NT2/D1 (cell line): ENCODE measurements around the gene CCN6.

Experiments used
- SUZ12 ChIP-seq: IDR thresholded peaks from 2 replicates; pipeline ENCODE4 v1.6.1; 2011; ENCODE audit not compliant: insufficient read length, insufficient read depth; ENCODE audit errors: extremely low read depth
- ZNF274 ChIP-seq: IDR thresholded peaks from 2 replicates; pipeline ENCODE4 v1.6.1; 2011; ENCODE audit warnings: mild to moderate bottlenecking, low read depth, low read length

DNA sequence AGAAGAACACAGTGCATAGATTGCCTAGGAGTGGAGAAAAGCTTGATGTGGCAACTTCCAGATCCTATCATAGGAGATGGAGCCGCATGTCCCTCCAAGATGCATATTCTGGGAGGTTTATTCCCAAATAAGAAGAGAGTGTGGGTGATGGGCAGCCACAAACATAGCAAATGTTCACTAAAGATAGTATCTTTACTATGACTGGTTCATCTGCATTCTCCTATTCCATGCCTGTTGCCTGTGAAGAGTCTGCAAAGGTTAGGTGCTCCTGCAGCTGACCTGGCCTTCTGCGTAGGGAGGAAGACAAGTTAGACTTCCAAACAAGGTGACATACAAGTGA, 14.5 kb upstream of the CCN6 start:
- TF ChIP-seq ZNF274 (no peak), SUZ12 (no peak)
